ENCODE results near the gene MRLN. TPM values are rescaled to one million over a fixed set of nuclear protein-coding genes. Genes with fewer than 3 reads are reported as not detected.
"Not testable (repeated sequence)": the region's sequence is repeated elsewhere in the genome, so short reads cannot be mapped to it uniquely, and the experiment has no call there.

Gene MRLN
- total and polyA plus RNA-seq, 10 donors, result not detected

GRCh38 chr10:59735296-59735695 lies 18.0 kb downstream of the MRLN start:
- no peaks in the 10 kb centered on the region for H3K9me3 ChIP-seq
- no peaks in the 10 kb centered on the region for H3K27me3 ChIP-seq (replicated peaks in 1 of 7)
- no peaks in the 10 kb centered on the region for H3K36me3 ChIP-seq
- 65 to 93% (median 68%) methylated on average over 1 of the region's 1 CpG for WGBS, 5 donors
- H3K4me3 ChIP-seq, result no peak overlapping the region
- DNase-seq, result no peak
- no peak overlapping the region for H3K27ac ChIP-seq
- H3K4me1 ChIP-seq, result no peaks in the 10 kb centered on the region
- intact Hi-C loops (cut with DNase I; ENCODE audit: low total_unique reads), result no loop called here
- no peak for TF ChIP-seq CTCF (IDR thresholded peaks at IDR 0.05 in 8 of 11, conservative IDR thresholded peaks at IDR 0.05 in 3 of 11)
- TF ChIP-seq POLR2A (IDR thresholded peaks at IDR 0.05), result no peak
- no peak for TF ChIP-seq POLR2AphosphoS5 (IDR thresholded peaks at IDR 0.05)

- no peak for TF ChIP-seq POLR2A (IDR thresholded peaks at IDR 0.05)
- no peak for TF ChIP-seq CTCF (IDR thresholded peaks at IDR 0.05 in 8 of 11, conservative IDR thresholded peaks at IDR 0.05 in 3 of 11)
- TF ChIP-seq POLR2AphosphoS5 (IDR thresholded peaks at IDR 0.05), result no peak
- H3K4me1 ChIP-seq, result no peaks in the 10 kb centered on the region
- H3K4me3 ChIP-seq, result no peak overlapping the region
- H3K27me3 ChIP-seq (replicated peaks in 1 of 7), result no peaks in the 10 kb centered on the region
- 55 to 94% (median 72%) methylated on average over 3 of the region's 3 CpGs for WGBS, 5 donors
- intact Hi-C loops (cut with DNase I; ENCODE audit: low total_unique reads), result no loop called here
- H3K27ac ChIP-seq, result no peak overlapping the region
- H3K9me3 ChIP-seq, result no peaks in the 10 kb centered on the region
- no peaks in the 10 kb centered on the region for H3K36me3 ChIP-seq
- no peak for DNase-seq
Measured at GRCh38 chr10:59734014-59734462, 19.2 kb downstream of the MRLN start.

GRCh38 chr10:59733321-59734013 lies 19.8 kb downstream of the MRLN start:
- H3K27me3 ChIP-seq (replicated peaks in 1 of 7); H3K36me3 ChIP-seq; H3K4me1 ChIP-seq; DNase-seq; H3K27ac ChIP-seq; intact Hi-C loops (cut with DNase I; ENCODE audit: low total_unique reads); H3K9me3 ChIP-seq; H3K4me3 ChIP-seq: not testable (repeated sequence)
- WGBS, 5 donors, result 92 to 95% (median 93%) methylated on average over 11 to 16 of the region's 16 CpGs

GRCh38 chr10:59732849-59733248 lies 20.4 kb downstream of the MRLN start:
- H3K4me3 ChIP-seq; DNase-seq; H3K4me1 ChIP-seq; H3K27me3 ChIP-seq (replicated peaks in 1 of 7); intact Hi-C loops (cut with DNase I; ENCODE audit: low total_unique reads); H3K27ac ChIP-seq; H3K36me3 ChIP-seq; H3K9me3 ChIP-seq: not testable (repeated sequence)
- WGBS, 5 donors, result 81 to 99% (median 97%) methylated on average over 4 of the region's 4 CpGs

GRCh38 chr10:59729167-59729566 lies 24.1 kb downstream of the MRLN start:
- H3K4me3 ChIP-seq; intact Hi-C loops (cut with DNase I; ENCODE audit: low total_unique reads): not testable (repeated sequence)
- WGBS, 5 donors, result 89 to 95% (median 93%) methylated on average over 4 of the region's 4 CpGs

More at GRCh38 chr10:59729167-59729566, 24.1 kb downstream of the MRLN start:
- not testable (repeated sequence) for DNase-seq; H3K27ac ChIP-seq; H3K4me1 ChIP-seq; H3K36me3 ChIP-seq; H3K27me3 ChIP-seq (replicated peaks in 1 of 7); H3K9me3 ChIP-seq
